Stomach (tissue), 19 donors: ENCODE data around the gene PNMA6E. TPM values are rescaled to one million over a fixed set of nuclear protein-coding genes. Genes with fewer than 3 reads are reported as not detected.

Experiments used
- DNase-seq, 2 donors: peaks; one replicate each; pipeline versions ENCODE4 v3.0.0 to v3.0.0-alpha.2; 2013 to 2019
- H3K27ac ChIP-seq, 5 donors: fragments of 200-600 bp in 4 of 5; sonication (generic) in 4 of 5; one replicate each; pipeline ENCODE4 v1.5.1; 2013 to 2019; ENCODE audit warnings: mild to moderate bottlenecking in 1 of 5, moderate library complexity in 1 of 5
- H3K27me3 ChIP-seq, 3 donors: fragments of 200-600 bp; sonication (generic); one replicate each; pipeline ENCODE4 v1.5.1; 2017 to 2019; ENCODE audit warnings: mixed run types in 1 of 3
- H3K36me3 ChIP-seq, 4 donors: fragments of 200-600 bp; sonication (generic); 1 replicate in 3 of 4; 2 replicates in 1 of 4; pipeline ENCODE4 v1.5.1; 2016 to 2019
- H3K4me1 ChIP-seq, 4 donors: fragments of 200-600 bp; sonication (generic); one replicate each; pipeline ENCODE4 v1.5.1; 2016 to 2019
- H3K4me3 ChIP-seq, 4 donors: fragments of 200-600 bp; sonication (generic) in 3 of 4; one replicate each; pipeline ENCODE4 v1.5.1; 2016 to 2019; ENCODE audit warnings: mild to moderate bottlenecking in 1 of 4
- H3K9me3 ChIP-seq, 4 donors: fragments of 200-600 bp; sonication (generic); one replicate each; pipeline ENCODE4 v1.5.1; 2016 to 2019
- CTCF ChIP-seq, 7 experiments: fragments of 450-650 bp in 4 of 7; fragments of 200-600 bp in 3 of 7; sonication (generic) in 3 of 7; IDR thresholded peaks; one replicate each; pipeline ENCODE4 v1.5.1; 2016 to 2019; ENCODE audit warnings: antibody characterized with exemption in 7 of 7, control low read depth in 2 of 7, mild to moderate bottlenecking in 1 of 7
- EP300 ChIP-seq: sonication (generic); formaldehyde crosslinking; IDR thresholded peaks from one replicate; pipeline ENCODE4 v1.6.1; 2017; ENCODE audit warnings: antibody characterized with exemption
- POLR2A ChIP-seq, 4 donors: fragments of 450-650 bp; IDR thresholded peaks; one replicate each; pipeline ENCODE4 v1.6.1; 2016; ENCODE audit warnings: antibody characterized with exemption in 4 of 4, control low read depth in 2 of 4, mild to moderate bottlenecking in 1 of 4, moderate library complexity in 1 of 4
- POLR2AphosphoS5 ChIP-seq, 3 donors: sonication (generic); formaldehyde crosslinking; IDR thresholded peaks; one replicate each; pipeline ENCODE4 v1.6.1; 2016; ENCODE audit warnings: antibody characterized with exemption in 3 of 3
- WGBS, 5 donors: extraction: QIAGEN DNeasy Blood & Tissue Kit in 3 of 5; methylation state at CpG; one replicate each; pipeline versions ENCODE4 v1.1.5 to v1.1.7; 2013 to 2018; 5-methylcytosine and 5-hydroxymethylcytosine counted together
- intact Hi-C: fragments of 100-400 bp; cut with DNase I; formaldehyde crosslinking; loops from one replicate; pipeline ENCODE4 v1.15.1; 2023; ENCODE audit warnings: low total_unique reads
- long read RNA-seq, 10 donors: transcript quantifications; one replicate each; lab custom pipeline, GENCODE V29; 2026
- polyA plus RNA-seq, 3 donors: library from polyadenylated mRNA; stranded (reverse); fragments of 200-250 nt; gene quantifications; one replicate each; pipeline ENCODE4 v1.2.3, GENCODE V29; 2013
- total RNA-seq, 5 donors: library from RNA; depleted of rRNA; stranded (reverse); fragments of >200 nt; gene quantifications; one replicate each; pipeline versions ENCODE4 v1.1.0 to v1.2.3, GENCODE V29; 2014 to 2016
- donor health status: healthy with polysubstance abuse.
- donor health status: Bipolar disorder and iron deficiency.
- donor health status: healthy.

PNMA6E gene
- not detected for total RNA-seq
- polyA plus RNA-seq = not detected
- long read RNA-seq, donor 1 = 0 reads
- long read RNA-seq, donor 2 = 0 reads
- long read RNA-seq, donor 3 = 0 reads
- long read RNA-seq, donor 4 = 0 reads
- long read RNA-seq, donor 5 = 0 reads
- long read RNA-seq, donor 6 = 0 reads
- long read RNA-seq, donor 7 = 0 reads
- long read RNA-seq, donor 8 = 0 reads
- long read RNA-seq, donor 9 = 0 reads
- long read RNA-seq, donor 10 = 0 reads

DNA sequence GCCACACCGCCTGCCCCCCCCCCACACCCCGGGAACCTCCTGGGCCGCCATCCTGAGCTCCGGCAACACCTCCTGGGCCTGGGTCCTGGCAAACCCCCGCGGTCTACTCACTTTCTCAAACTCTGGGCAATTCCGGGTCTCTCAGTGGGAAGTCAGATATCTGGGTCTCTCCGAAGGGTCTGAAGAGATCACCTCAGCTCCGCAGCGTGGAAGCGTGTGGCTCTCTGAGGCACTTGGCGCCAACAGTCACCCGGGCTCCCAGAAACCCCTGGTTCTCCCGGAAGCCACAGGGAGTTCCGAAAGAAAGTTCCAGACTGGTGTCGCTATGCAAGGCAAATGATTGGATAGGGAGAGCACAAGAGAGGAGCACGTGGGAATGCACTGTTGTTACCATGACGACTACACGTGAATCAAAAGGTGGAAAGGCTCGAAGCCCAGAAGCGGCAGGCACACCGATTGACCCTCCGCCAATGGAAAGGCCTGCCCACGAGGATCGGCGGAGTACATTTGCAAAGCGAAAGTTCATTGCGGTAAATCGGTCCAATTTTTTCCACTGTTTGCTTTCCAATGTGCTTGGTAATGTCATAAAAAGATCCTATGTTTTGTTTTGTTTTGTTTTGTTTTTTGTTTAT, at the start of gene PNMA6E:
TSS of gene PNMA6E (minus strand) at position 218 of the 632 bp plus-strand sequence. CDS start 2,501 bp downstream, outside the sequence.
- WGBS, 5 donors = 91 to 97% (median 94%) methylated on average over 21 to 29 of the region's 29 CpGs
- no peaks in the 10 kb centered on the region for H3K36me3 ChIP-seq
- intact Hi-C loops = no loop called here
- peaks cover 0 to 13% (median 4%) of the 10 kb centered on the region in 4 donors for H3K9me3 ChIP-seq
- no peaks in the 10 kb centered on the region for H3K4me1 ChIP-seq
- H3K27me3 ChIP-seq = peaks cover 0 to 15% (median 7%) of the 10 kb centered on the region in 3 donors
- TF ChIP-seq POLR2A (IDR thresholded peaks at IDR 0.05) (no peak), CTCF (IDR thresholded peaks at IDR 0.05) (no peak), POLR2AphosphoS5 (IDR thresholded peaks at IDR 0.05) (no peak), EP300 (no peak)
- no peak within 1 kb of the TSS for H3K27ac ChIP-seq
- H3K4me3 ChIP-seq = no peak within 1 kb of the TSS
- no peak for DNase-seq

DNA sequence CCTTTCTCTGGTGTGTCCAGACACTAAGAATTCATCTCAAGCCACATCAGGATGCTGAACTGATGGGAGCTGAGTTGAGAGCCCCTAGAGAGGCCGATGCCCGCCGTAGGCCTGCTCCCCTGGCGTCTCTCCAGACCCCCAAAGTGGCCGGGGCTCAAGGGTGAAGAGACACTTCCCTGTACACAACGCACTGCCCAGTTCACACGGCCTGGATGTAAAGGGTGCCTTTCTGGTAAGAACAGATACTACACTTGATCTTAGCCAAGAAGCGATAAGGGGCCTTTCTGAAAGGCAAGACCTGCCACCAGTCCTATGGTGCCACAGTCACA, 49.8 kb upstream of the PNMA6E start:
- no peak for DNase-seq
- Histone ChIP-seq H3K27me3 (no peaks in the 10 kb centered on the region), H3K9me3 (no peaks in the 10 kb centered on the region), H3K27ac (no peak overlapping the region), H3K4me3 (no peak overlapping the region), H3K4me1 (no peaks in the 10 kb centered on the region), H3K36me3 (peaks cover 0 to 62% (median 49%) of the 10 kb centered on the region in 4 donors)
- intact Hi-C loops = no loop called here
- TF ChIP-seq CTCF (IDR thresholded peaks at IDR 0.05) = no peak
- TF ChIP-seq POLR2AphosphoS5 (IDR thresholded peaks at IDR 0.05) = no peak
- TF ChIP-seq EP300 = no peak
- TF ChIP-seq POLR2A (IDR thresholded peaks at IDR 0.05) = no peak
- 85 to 92% (median 90%) methylated on average over 6 to 8 of the region's 8 CpGs for WGBS, 5 donors

- Histone ChIP-seq H3K9me3 (no peaks in the 10 kb centered on the region), H3K27me3 (no peaks in the 10 kb centered on the region), H3K27ac (no peak overlapping the region), H3K4me1 (no peaks in the 10 kb centered on the region), H3K36me3 (peaks cover 0 to 56% (median 43%) of the 10 kb centered on the region in 4 donors), H3K4me3 (no peak overlapping the region)
- intact Hi-C loops = no loop called here
- WGBS, 5 donors = 82 to 98% (median 96%) methylated on average over 13 to 26 of the region's 26 CpGs
- DNase-seq = no peak
- no peak for TF ChIP-seq POLR2AphosphoS5 (IDR thresholded peaks at IDR 0.05)
Measured at GRCh38 chrX:153450114-153450948, 49.2 kb upstream of the PNMA6E start.

- TF ChIP-seq POLR2AphosphoS5 (IDR thresholded peaks at IDR 0.05) (no peak), EP300 (no peak), POLR2A (IDR thresholded peaks at IDR 0.05) (no peak), CTCF (IDR thresholded peaks at IDR 0.05) (no peak)
- no peak overlapping the region for H3K4me3 ChIP-seq
- no peak for DNase-seq
- peaks cover 0 to 5% (median 0%) of the 10 kb centered on the region in 3 donors for H3K27me3 ChIP-seq
- H3K36me3 ChIP-seq = peaks cover 0 to 48% (median 35%) of the 10 kb centered on the region in 4 donors
- WGBS, 5 donors = 71 to 93% (median 87%) methylated on average over 6 to 15 of the region's 15 CpGs
- H3K4me1 ChIP-seq = no peaks in the 10 kb centered on the region
- intact Hi-C loops = no loop called here
- H3K27ac ChIP-seq = no peak overlapping the region
- H3K9me3 ChIP-seq = no peaks in the 10 kb centered on the region
Measured at GRCh38 chrX:153449368-153450113, 48.4 kb upstream of the PNMA6E start.
